NT2/D1 (cell line): ENCODE data around the gene BCAM.

Experiments
- YY1 ChIP-seq: IDR thresholded peaks from 2 replicates; pipeline ENCODE4 v1.6.1; 2011; ENCODE audit not compliant: insufficient read length, insufficient read depth
- ZNF274 ChIP-seq: IDR thresholded peaks from 2 replicates; pipeline ENCODE4 v1.6.1; 2011; ENCODE audit warnings: mild to moderate bottlenecking, low read depth, low read length

- TF ChIP-seq ZNF274 (no peak), YY1 (no peak)
Observed at GRCh38 chr19:44810234-44811121, 1.6 kb downstream of the BCAM start.
